B cell (primary cell): ENCODE results near the gene PLEKHA7. TPM values are rescaled to one million over a fixed set of nuclear protein-coding genes. Genes with fewer than 3 reads are reported as not detected.

Experiments used
- ATAC-seq: fragments of 200-7000 bp; cut with Tn5 transposase; one replicate; pipeline ENCODE4 v1.10.0; 2021; ENCODE audit warnings: low read depth, mild to moderate bottlenecking, moderate number of reproducible peaks, moderate library complexity
- CTCF ChIA-PET: fragments of 350-600 bp; sonication (Branson Sonifier 250); formaldehyde crosslinking; loops from one replicate; lab custom pipeline; 2021; ENCODE audit warnings: antibody characterized with exemption, inconsistent platforms; lab: Charles Lee
- POLR2A ChIA-PET: fragments of 350-600 bp; sonication (Branson Sonifier 250); formaldehyde crosslinking; loops from one replicate; lab custom pipeline; 2021; ENCODE audit warnings: antibody characterized with exemption; lab: Charles Lee
- DNase-seq: peaks from one replicate; pipeline ENCODE4 v3.0.0; 2013
- H2AFZ ChIP-seq: 2 replicates; pipeline ENCODE4 v1.6.1; 2012; ENCODE audit warnings: mild to moderate bottlenecking, low read depth, low read length; ENCODE audit not compliant: insufficient read depth, poor library complexity, severe bottlenecking
- H3K27ac ChIP-seq, 2 donors: 1 replicate in 1 of 2; 2 replicates in 1 of 2; pipeline ENCODE4 v1.5.1; 2012 to 2013; ENCODE audit warnings: low read length in 2 of 2, mild to moderate bottlenecking in 2 of 2, moderate library complexity in 1 of 2
- H3K27me3 ChIP-seq, 4 experiments: fragments of 200-600 bp in 1 of 4; sonication (generic) in 1 of 4; replicated peaks in 1 of 4; 1 replicate in 2 of 4; 2 replicates in 2 of 4; pipeline versions ENCODE4 v1.6.1 to v1.7.0; 2013 to 2016; ENCODE audit warnings: low read length in 3 of 4, mild to moderate bottlenecking in 2 of 4, mixed read lengths in 1 of 4, moderate library complexity in 1 of 4; ENCODE audit not compliant: insufficient read depth in 4 of 4, control insufficient read depth in 3 of 4; ENCODE audit errors: control extremely low read depth in 1 of 4
- H3K36me3 ChIP-seq, 2 experiments: replicated peaks in 1 of 2; 1 replicate in 1 of 2; 2 replicates in 1 of 2; pipeline versions ENCODE4 v1.6.1 to v1.7.1; 2013; ENCODE audit warnings: low read length in 1 of 2; ENCODE audit not compliant: insufficient read depth in 2 of 2, control insufficient read depth in 1 of 2; ENCODE audit errors: control extremely low read depth in 1 of 2, extremely low read depth in 1 of 2
- H3K4me1 ChIP-seq, 2 donors: fragments of 200-600 bp in 1 of 2; sonication (generic) in 1 of 2; 1 replicate in 1 of 2; 2 replicates in 1 of 2; pipeline versions ENCODE4 v1.5.1 to v1.6.1; 2013 to 2017; ENCODE audit warnings: low read length in 2 of 2; ENCODE audit not compliant: control insufficient read depth in 2 of 2, insufficient read depth in 2 of 2
- H3K4me2 ChIP-seq: replicated peaks from 2 replicates; pipeline ENCODE3; 2012; ENCODE audit warnings: mild to moderate bottlenecking, low read depth, low read length; ENCODE audit not compliant: poor library complexity, severe bottlenecking
- H3K4me3 ChIP-seq, 5 experiments: fragments of 200-600 bp in 1 of 5; sonication (generic) in 1 of 5; 1 replicate in 3 of 5; 2 replicates in 2 of 5; pipeline versions ENCODE4 v1.5.1 to v1.7.0; 2011 to 2016; ENCODE audit warnings: low read length in 4 of 5, mild to moderate bottlenecking in 4 of 5, low read depth in 2 of 5, control low read depth in 1 of 5, moderate library complexity in 1 of 5; ENCODE audit not compliant: insufficient read depth in 1 of 5; ENCODE audit errors: control extremely low read depth in 1 of 5, extremely low read depth in 1 of 5
- H3K79me2 ChIP-seq: fragments of 200-600 bp; sonication (generic); one replicate; pipeline ENCODE4 v1.6.0; 2016; ENCODE audit warnings: low read length; ENCODE audit not compliant: control insufficient read depth, insufficient read depth
- H3K9ac ChIP-seq: fragments of 200-600 bp; sonication (generic); 2 replicates; pipeline ENCODE4 v1.6.1; 2017; ENCODE audit warnings: mild to moderate bottlenecking, low read length, moderate library complexity
- H3K9me3 ChIP-seq, 3 donors: one replicate each; pipeline versions ENCODE4 v1.6.1 to v1.7.1; 2013; ENCODE audit warnings: low read length in 2 of 3; ENCODE audit not compliant: control insufficient read depth in 2 of 3, insufficient read depth in 1 of 3; ENCODE audit errors: control extremely low read depth in 1 of 3
- H4K20me1 ChIP-seq: 2 replicates; pipeline ENCODE4 v1.6.0; 2012; ENCODE audit warnings: mild to moderate bottlenecking, low read length; ENCODE audit not compliant: insufficient read depth, control insufficient read depth, poor library complexity, severe bottlenecking
- H3K27ac Mint-ChIP-seq: one replicate; pipeline ENCODE4 v1.8.0; 2021; ENCODE audit warnings: mixed read lengths
- H3K27me3 Mint-ChIP-seq: one replicate; pipeline ENCODE4 v1.8.0; 2021; ENCODE audit warnings: mixed read lengths
- H3K4me1 Mint-ChIP-seq: one replicate; pipeline ENCODE4 v1.8.0; 2021; ENCODE audit warnings: mixed read lengths
- H3K4me3 Mint-ChIP-seq: one replicate; pipeline ENCODE4 v1.8.0; 2021; ENCODE audit warnings: mixed read lengths
- H3K9me3 Mint-ChIP-seq: one replicate; pipeline ENCODE4 v1.8.0; 2022; ENCODE audit warnings: mixed read lengths; ENCODE audit not compliant: insufficient read depth
- CTCF ChIP-seq: fragments of 200-600 bp; IDR thresholded peaks from one replicate; pipeline ENCODE4 v1.8.0; 2022; ENCODE audit warnings: antibody characterized with exemption, mild to moderate bottlenecking
- EZH2 ChIP-seq: IDR thresholded peaks from 2 replicates; pipeline ENCODE4 v1.6.1; 2012; ENCODE audit warnings: borderline replicate concordance, low read depth, mild to moderate bottlenecking, moderate library complexity, low read length; ENCODE audit not compliant: insufficient read depth, poor library complexity, severe bottlenecking
- WGBS: methylation state at CpG from one replicate; pipeline ENCODE4 v1.1.5; 2013; ENCODE audit warnings: missing lambda C conversion rate; ENCODE audit not compliant: insufficient coverage; 5-methylcytosine and 5-hydroxymethylcytosine counted together
- intact Hi-C: fragments of 100-400 bp; cut with micrococcal nuclease; formaldehyde crosslinking; loops from one replicate; pipeline ENCODE4 v1.10.0; 2022
- polyA plus RNA-seq: library from polyadenylated mRNA; depleted of rRNA; stranded (reverse); fragments of >200 nt; gene quantifications from 2 replicates; pipeline ENCODE4 v1.2.3, GENCODE V29; 2012
- total RNA-seq, 2 donors: library from RNA; stranded (reverse); fragments of 120-200 nt in 1 of 2; gene quantifications; 1 replicate in 1 of 2; 2 replicates in 1 of 2; pipeline versions ENCODE4 v1.2.3 to v1.2.4, GENCODE V29; 2013 to 2022

PLEKHA7 gene
- total and polyA plus RNA-seq, 2 donors (not counting 1 experiment from before 2014, with no cell fraction given) = 1.7 to 8.2 TPM

GRCh38 chr11:16893456-16894066 lies 120.7 kb downstream of the PLEKHA7 start:
- DNase-seq (no peak), ATAC-seq (no peak)
- H3K79me2 ChIP-seq = no peaks in the 10 kb centered on the region
- no peak overlapping the region for H3K4me3 ChIP-seq
- no peaks in the 10 kb centered on the region for H3K36me3 ChIP-seq
- H3K4me1 ChIP-seq = peaks cover 0 to 6% of the 10 kb centered on the region in 2 donors
- no peaks in the 10 kb centered on the region for H3K9me3 Mint-ChIP-seq
- H3K4me2 ChIP-seq = no peak overlapping the region
- H3K4me1 Mint-ChIP-seq = peaks cover 9% of the 10 kb centered on the region
- H3K9me3 ChIP-seq = peaks cover 0 to 10% (median 0%) of the 10 kb centered on the region in 3 donors
- no peaks in the 10 kb centered on the region for H3K27me3 ChIP-seq
- CTCF ChIA-PET = no interaction called here
- POLR2A ChIA-PET = no interaction called here
- no peak overlapping the region for H3K27ac Mint-ChIP-seq
- no peaks in the 10 kb centered on the region for H3K27me3 Mint-ChIP-seq
- TF ChIP-seq EZH2 = no peak
- no peak for TF ChIP-seq CTCF
- no peaks in the 10 kb centered on the region for H4K20me1 ChIP-seq
- H3K9ac ChIP-seq = no peak overlapping the region
- H3K4me3 Mint-ChIP-seq = no peak overlapping the region
- WGBS = 100% methylated on average over 2 of the region's 4 CpGs
- intact Hi-C loops = no loop called here
- H2AFZ ChIP-seq = no peak overlapping the region
- H3K27ac ChIP-seq = no peak overlapping the region

GRCh38 chr11:16891964-16892363 lies 122.2 kb downstream of the PLEKHA7 start:
- H3K36me3 ChIP-seq = no peaks in the 10 kb centered on the region
- no peak overlapping the region for H3K4me3 ChIP-seq
- Mint-ChIP-seq H3K4me1 (no peaks in the 10 kb centered on the region), H3K27me3 (no peaks in the 10 kb centered on the region), H3K27ac (no peak overlapping the region), H3K9me3 (no peaks in the 10 kb centered on the region), H3K4me3 (no peak overlapping the region)
- CTCF ChIA-PET = no interaction called here
- peaks cover 0 to 10% (median 0%) of the 10 kb centered on the region in 3 donors for H3K9me3 ChIP-seq
- H3K4me1 ChIP-seq = no peaks in the 10 kb centered on the region
- intact Hi-C loops = no loop called here
- no peaks in the 10 kb centered on the region for H3K27me3 ChIP-seq
- no peaks in the 10 kb centered on the region for H4K20me1 ChIP-seq
- ATAC-seq (no peak), DNase-seq (no peak)
- H2AFZ ChIP-seq = no peak overlapping the region
- TF ChIP-seq CTCF (no peak), EZH2 (no peak)
- POLR2A ChIA-PET = no interaction called here
- no CpG with 5 or more reads among the region's 1 CpG for WGBS
- H3K27ac ChIP-seq = no peak overlapping the region
- no peak overlapping the region for H3K4me2 ChIP-seq
- no peaks in the 10 kb centered on the region for H3K79me2 ChIP-seq
- H3K9ac ChIP-seq = no peak overlapping the region
